Ureter (tissue), 1 donor: Measurements from ENCODE around the gene RAB3C. TPM values are rescaled to one million over a fixed set of nuclear protein-coding genes. Genes with fewer than 3 reads are reported as not detected.
"Not testable (repeated sequence)": the region's sequence is repeated elsewhere in the genome, so short reads cannot be mapped to it uniquely, and the experiment has no call there.

Source experiments
- DNase-seq: peaks from one replicate; pipeline ENCODE4 v3.0.0-alpha.2; 2020; ENCODE audit warnings: low spot score
- total RNA-seq: library from RNA; stranded (reverse); gene quantifications from one replicate; pipeline ENCODE4 v1.2.4, GENCODE V29; 2023
- donor health status: DM: yes; HTN: yes; CAD: no.

The RAB3C gene
- total RNA-seq, 1 donor from 2014 or later, result 5.8 TPM

- DNase-seq, result not testable (repeated sequence)
These were observed 20.0 kb downstream of the RAB3C start for GRCh38 chr5:58602889-58603288.

- DNase-seq, result no peak
These were observed 23.2 kb downstream of the RAB3C start for GRCh38 chr5:58606064-58606463.

DNA sequence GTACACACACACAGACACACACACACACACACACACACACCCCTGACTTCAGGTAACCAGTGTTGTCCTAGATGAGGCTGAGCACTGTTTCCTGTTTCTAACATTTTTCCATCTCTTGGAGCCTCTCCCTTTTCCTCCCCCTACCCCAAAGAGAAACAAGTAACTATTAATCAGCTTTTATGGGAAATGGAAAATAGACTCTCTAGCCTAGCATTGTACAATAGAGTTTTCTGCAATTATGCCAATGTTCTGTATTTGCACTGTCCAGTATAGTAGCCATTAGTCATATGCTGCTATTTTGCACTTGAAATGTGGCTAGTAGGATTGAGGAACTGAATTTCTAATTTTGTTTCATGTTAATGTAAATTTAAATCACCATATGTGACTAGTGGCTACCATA, 33.1 kb downstream of the RAB3C start:
- no peak for DNase-seq

- no peak for DNase-seq
These were observed 34.4 kb downstream of the RAB3C start for GRCh38 chr5:58617241-58617640.

DNA sequence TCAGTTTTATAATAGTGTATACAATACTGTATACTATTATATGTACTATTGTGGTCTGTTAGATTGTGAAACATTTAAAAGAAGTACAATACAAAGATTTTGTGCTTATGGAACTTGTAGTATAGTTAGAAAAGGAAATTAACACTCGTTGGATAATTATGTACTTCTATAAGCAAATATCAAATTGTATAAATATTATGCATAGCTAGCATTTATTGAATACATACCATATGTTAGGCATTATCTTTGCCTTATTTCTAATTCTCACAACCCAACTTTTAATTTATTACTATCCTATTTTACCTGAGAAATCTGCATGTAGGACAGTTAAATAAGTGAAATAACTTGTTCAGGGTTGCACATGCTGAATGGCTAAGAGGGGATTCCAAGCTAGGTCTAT, 37.5 kb downstream of the RAB3C start:
- DNase-seq, result no peak

GRCh38 chr5:58622936-58623871, 40.3 kb downstream of the RAB3C start:
- no peak for DNase-seq

- DNase-seq, result no peak
These were observed 45.8 kb downstream of the RAB3C start for GRCh38 chr5:58628626-58629025.

- no peak for DNase-seq
These were observed 46.6 kb downstream of the RAB3C start for GRCh38 chr5:58629271-58630159.

GRCh38 chr5:58631895-58632294, 49.0 kb downstream of the RAB3C start:
- DNase-seq, result no peak

DNA sequence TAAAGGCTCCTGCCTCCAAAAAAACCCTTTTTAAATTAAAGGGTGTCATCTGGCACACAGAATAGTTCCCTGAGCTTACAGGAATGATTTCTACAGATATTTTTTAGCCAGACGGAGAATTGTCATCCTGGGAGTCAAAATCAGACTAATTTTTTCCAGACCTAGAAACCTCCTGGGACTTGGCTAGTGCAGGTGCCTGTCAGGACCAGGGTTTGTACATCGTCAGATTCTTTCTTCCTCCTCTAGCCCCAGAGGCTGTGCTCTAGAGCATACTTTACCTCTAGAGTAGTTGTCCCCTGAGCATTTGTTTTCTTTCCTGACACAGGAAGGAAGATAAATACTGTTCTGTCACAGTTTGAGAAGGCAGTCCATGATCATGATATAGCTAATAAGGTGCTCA, 52.5 kb downstream of the RAB3C start:
- no peak for DNase-seq

GRCh38 chr5:58640011-58640410, 57.1 kb downstream of the RAB3C start:
- DNase-seq, result no peak

GRCh38 chr5:58641533-58641932, 58.7 kb downstream of the RAB3C start:
- no peak for DNase-seq

DNA sequence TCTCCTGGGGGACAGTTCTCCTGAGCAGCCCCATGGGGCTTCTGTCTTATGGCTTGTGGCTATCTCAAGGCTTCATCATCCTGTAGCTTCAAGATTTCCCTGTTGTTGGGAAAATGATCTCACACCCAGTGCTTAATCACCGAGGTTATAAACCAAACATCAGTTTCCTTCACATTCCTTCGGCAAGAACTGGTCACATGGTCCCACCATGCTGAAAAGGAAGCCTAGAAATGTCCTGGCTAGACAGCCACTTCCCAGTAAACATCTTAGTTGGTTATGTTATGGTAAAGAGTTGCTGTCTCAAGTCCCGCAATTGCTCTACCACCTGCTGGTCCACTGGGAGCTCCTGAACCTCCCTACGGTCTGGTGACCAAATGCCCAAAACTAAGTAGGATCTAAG, 66.0 kb downstream of the RAB3C start:
- no peak for DNase-seq

GRCh38 chr5:58649716-58650115, 66.8 kb downstream of the RAB3C start:
- DNase-seq, result no peak

DNA sequence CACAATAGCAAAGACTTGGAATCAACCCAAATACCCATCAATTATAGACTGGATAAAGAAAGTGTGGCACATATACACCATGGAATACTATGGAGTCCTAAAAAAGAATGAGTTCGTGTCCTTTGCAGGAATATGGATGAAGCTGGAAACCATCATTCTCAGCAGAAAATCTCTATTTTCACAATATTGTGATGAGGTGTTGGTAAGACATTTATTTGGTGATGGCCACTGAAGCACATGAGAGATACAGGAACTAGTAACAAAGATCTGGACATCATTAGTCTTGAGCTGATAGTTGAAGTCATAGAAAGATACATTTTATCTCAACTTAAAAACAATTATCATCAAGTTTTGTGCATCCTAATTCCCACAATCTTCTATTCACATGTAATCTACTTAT, 70.6 kb downstream of the RAB3C start:
- DNase-seq, result no peak

DNA sequence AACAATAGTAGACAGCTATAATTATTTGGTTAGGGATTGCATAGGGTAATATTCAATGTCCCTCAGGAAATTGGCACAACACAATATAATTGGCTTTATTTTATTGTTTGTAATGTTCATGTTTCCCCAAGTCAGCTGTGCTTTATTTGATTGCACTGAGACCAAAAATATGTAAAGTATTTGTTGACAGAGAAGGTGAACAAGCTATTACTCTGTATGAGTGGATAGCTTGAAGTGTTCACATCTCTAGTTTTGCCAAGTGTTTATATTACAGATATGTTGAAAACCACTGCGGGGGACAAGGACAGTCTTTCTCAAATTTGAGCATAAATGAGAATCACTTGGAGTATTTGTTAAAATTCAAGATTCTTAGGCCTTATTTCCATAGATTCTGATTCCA, 83.3 kb downstream of the RAB3C start:
- no peak for DNase-seq

DNA sequence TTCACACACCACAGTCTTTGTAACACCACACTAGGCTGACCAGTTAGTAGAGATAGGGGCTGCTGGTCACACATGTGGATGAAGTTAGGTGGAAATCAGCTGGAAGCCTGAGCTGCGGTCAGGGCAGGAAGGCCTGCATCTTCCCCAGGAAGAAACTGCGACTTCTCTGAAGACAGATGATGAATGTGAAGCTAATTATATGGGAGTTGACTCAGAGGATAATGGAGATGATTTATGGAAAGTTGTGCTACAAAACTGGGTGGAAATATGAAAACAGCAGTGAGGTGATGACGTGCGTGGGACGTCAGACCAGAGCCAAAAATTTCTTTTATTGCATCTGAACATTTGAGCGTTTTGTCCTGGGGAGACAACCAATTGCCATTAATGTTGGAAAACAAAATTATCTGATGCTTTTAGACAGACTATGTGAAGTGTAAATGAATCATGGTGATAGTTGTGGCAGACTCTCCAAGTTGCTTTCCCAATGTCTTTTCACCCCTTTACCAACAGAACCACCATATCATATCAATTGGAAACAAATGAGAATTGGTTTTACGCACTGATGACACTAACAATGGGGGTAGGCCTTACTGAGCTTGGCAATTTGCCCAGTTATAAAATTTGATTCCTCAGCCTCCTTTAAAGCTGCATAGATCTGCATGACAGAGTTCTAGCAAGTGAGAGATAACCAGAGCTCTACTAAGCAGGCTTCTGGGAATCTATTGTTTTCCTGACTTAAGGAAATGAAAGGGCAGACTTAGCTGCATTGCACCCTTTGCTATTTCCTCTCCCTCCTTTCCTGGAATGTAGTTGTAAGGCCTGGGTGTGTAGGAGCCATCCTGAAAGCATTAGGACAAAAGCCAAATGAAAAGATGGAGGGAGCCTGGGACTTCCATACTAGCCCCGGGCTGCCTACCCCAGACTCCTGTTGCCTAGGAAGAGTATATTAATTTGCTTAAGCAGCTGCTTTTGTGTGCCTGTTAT, 84.0 kb downstream of the RAB3C start:
- DNase-seq, result no peak

DNA sequence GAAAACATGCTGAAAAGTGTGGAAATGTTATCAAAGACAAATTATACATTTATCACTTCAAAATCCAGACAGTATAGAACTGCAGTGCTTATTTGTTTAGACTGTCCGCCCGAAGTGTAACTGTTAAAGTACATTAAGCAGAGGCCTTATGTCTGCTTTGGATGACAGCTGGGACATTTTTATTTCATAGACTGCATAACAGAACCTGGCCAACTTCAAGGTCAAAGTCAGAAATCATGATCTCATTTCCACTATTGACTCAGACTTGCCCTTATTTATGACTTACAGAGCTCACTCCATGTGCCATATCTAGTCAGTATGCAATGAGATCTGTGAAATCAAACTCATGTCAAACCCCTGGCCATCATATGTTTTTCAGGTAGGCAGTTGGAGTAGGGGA, 87.7 kb downstream of the RAB3C start:
- DNase-seq, result no peak

- DNase-seq, result no peak
These were observed 88.3 kb downstream of the RAB3C start for GRCh38 chr5:58671155-58671554.

DNA sequence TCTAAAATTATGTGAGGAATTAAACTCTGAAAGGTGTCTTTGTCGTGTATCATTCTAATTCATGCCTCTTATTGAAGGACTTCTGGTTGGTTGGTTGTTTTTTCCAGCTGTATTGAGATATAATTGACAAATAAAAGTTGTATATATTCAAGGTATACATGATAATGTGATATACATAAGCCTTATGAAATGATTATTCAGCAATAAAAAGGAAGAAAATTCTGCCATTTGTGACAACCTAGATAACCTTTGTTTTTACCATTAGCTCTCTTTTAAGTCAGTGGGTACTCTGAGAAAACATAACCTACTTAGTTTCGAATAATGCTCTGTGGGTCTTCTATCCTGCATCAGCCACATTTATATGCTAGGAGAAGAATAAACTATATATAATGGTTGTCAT, 89.6 kb downstream of the RAB3C start:
- no peak for DNase-seq

- DNase-seq, result no peak
These were observed 91.2 kb downstream of the RAB3C start for GRCh38 chr5:58674070-58674469.

GRCh38 chr5:58674711-58675110, 91.8 kb downstream of the RAB3C start:
- DNase-seq, result no peak
